ENCODE data around the gene SGSM1.

The SGSM1 gene

DNA sequence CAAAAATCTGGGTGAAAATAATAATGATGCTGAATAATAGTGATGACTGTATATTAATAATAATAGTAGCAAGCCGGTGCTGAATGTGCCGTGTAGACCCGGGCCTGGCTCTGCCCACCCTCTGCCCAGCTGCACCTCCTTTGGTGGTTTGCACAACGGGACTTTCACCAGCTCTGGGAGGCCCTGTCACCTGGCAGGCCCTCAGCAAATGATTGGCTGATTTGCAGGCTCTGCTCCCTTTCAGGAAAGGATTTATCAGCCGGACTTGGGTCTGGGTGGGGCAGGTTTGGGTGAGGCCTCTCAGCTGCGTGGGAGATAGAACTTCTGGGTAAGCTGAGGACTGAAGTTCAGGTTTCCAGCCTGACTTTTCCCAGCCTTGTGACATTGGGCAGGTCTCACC, 167.9 kb downstream of the SGSM1 start:
- ChIA-PET CTCF (interaction anchor here (0.6 to 1.0 kb wide), 2 partner anchors 77 to 204 kb away, joined by 3 to 4 read pairs; no protein-coding TSS in a partner anchor), POLR2A (no interaction called here)
- no peak overlapping the region for H3K4me3 ChIP-seq (ENCODE audit: low read depth, low read length)
- no peaks in the 10 kb centered on the region for H3K9me3 ChIP-seq (ENCODE audit: control insufficient read depth, insufficient read depth, low read depth, low read length)
- no peaks in the 10 kb centered on the region for H3K36me3 ChIP-seq (ENCODE audit: control insufficient read depth in 2 of 2, insufficient read depth in 1 of 2, low read length in 2 of 2)
- no peak overlapping the region for H3K27ac ChIP-seq (ENCODE audit: extremely low read depth, low read depth, low read length)
- no peaks in the 10 kb centered on the region for H3K4me1 ChIP-seq (ENCODE audit: control insufficient read depth, insufficient read depth, low read length)
- TF ChIP-seq YY2 (tag by site-specific recombination; IDR thresholded peaks at IDR 0.05) (no peak), KLF9 (tag by site-specific recombination; IDR thresholded peaks at IDR 0.05; ENCODE audit: low read depth) (no peak), KLF10 (tag by site-specific recombination; IDR thresholded peaks at IDR 0.05) (no peak), ZNF433 (tag by site-specific recombination; IDR thresholded peaks at IDR 0.05; ENCODE audit: low read depth) (no peak), ZFP37 (tag by site-specific recombination; IDR thresholded peaks at IDR 0.05) (no peak), ZBTB1 (tag by site-specific recombination; IDR thresholded peaks at IDR 0.05) (no peak), MEIS1 (CRISPR knock-in tag; IDR thresholded peaks at IDR 0.05; ENCODE audit: borderline replicate concordance) (no peak), ZNF146 (tag by site-specific recombination; IDR thresholded peaks at IDR 0.05) (no peak), ZNF133 (tag by site-specific recombination; IDR thresholded peaks at IDR 0.05) (no peak), ZNF530 (tag by site-specific recombination; IDR thresholded peaks at IDR 0.05; ENCODE audit: low read depth) (no peak), ZNF791 (tag by site-specific recombination; IDR thresholded peaks at IDR 0.05) (no peak), ZNF350 (tag by site-specific recombination; IDR thresholded peaks at IDR 0.05) (no peak), ZNF555 (tag by site-specific recombination; conservative IDR thresholded peaks at IDR 0.05) (no peak), ZNF174 (tag by site-specific recombination; IDR thresholded peaks at IDR 0.05) (no peak)
- TF ChIP-seq, protein P1, sequence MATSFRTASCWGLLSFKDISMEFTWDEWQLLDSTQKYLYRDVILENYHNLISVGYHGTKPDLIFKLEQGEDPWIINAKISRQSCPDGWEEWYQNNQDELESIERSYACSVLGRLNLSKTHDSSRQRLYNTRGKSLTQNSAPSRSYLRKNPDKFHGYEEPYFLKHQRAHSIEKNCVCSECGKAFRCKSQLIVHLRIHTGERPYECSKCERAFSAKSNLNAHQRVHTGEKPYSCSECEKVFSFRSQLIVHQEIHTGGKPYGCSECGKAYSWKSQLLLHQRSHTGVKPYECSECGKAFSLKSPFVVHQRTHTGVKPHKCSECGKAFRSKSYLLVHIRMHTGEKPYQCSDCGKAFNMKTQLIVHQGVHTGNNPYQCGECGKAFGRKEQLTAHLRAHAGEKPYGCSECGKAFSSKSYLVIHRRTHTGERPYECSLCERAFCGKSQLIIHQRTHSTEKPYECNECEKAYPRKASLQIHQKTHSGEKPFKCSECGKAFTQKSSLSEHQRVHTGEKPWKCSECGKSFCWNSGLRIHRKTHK (tag by site-specific recombination; IDR thresholded peaks at IDR 0.05): no peak
- TF ChIP-seq, protein P2, sequence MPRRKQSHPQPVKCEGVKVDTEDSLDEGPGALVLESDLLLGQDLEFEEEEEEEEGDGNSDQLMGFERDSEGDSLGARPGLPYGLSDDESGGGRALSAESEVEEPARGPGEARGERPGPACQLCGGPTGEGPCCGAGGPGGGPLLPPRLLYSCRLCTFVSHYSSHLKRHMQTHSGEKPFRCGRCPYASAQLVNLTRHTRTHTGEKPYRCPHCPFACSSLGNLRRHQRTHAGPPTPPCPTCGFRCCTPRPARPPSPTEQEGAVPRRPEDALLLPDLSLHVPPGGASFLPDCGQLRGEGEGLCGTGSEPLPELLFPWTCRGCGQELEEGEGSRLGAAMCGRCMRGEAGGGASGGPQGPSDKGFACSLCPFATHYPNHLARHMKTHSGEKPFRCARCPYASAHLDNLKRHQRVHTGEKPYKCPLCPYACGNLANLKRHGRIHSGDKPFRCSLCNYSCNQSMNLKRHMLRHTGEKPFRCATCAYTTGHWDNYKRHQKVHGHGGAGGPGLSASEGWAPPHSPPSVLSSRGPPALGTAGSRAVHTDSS (tag by site-specific recombination; IDR thresholded peaks at IDR 0.05): no peak
- TF ChIP-seq, protein P3, sequence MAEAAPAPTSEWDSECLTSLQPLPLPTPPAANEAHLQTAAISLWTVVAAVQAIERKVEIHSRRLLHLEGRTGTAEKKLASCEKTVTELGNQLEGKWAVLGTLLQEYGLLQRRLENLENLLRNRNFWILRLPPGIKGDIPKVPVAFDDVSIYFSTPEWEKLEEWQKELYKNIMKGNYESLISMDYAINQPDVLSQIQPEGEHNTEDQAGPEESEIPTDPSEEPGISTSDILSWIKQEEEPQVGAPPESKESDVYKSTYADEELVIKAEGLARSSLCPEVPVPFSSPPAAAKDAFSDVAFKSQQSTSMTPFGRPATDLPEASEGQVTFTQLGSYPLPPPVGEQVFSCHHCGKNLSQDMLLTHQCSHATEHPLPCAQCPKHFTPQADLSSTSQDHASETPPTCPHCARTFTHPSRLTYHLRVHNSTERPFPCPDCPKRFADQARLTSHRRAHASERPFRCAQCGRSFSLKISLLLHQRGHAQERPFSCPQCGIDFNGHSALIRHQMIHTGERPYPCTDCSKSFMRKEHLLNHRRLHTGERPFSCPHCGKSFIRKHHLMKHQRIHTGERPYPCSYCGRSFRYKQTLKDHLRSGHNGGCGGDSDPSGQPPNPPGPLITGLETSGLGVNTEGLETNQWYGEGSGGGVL (tag by site-specific recombination; IDR thresholded peaks at IDR 0.05): no peak
- TF ChIP-seq, protein P4, sequence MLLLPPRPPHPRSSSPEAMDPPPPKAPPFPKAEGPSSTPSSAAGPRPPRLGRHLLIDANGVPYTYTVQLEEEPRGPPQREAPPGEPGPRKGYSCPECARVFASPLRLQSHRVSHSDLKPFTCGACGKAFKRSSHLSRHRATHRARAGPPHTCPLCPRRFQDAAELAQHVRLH (tag by site-specific recombination; IDR thresholded peaks at IDR 0.05): no peak
- TF ChIP-seq, protein P5, sequence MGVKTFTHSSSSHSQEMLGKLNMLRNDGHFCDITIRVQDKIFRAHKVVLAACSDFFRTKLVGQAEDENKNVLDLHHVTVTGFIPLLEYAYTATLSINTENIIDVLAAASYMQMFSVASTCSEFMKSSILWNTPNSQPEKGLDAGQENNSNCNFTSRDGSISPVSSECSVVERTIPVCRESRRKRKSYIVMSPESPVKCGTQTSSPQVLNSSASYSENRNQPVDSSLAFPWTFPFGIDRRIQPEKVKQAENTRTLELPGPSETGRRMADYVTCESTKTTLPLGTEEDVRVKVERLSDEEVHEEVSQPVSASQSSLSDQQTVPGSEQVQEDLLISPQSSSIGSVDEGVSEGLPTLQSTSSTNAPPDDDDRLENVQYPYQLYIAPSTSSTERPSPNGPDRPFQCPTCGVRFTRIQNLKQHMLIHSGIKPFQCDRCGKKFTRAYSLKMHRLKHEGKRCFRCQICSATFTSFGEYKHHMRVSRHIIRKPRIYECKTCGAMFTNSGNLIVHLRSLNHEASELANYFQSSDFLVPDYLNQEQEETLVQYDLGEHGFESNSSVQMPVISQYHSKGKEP (tag by site-specific recombination; IDR thresholded peaks at IDR 0.05): no peak
- TF ChIP-seq, protein P6, sequence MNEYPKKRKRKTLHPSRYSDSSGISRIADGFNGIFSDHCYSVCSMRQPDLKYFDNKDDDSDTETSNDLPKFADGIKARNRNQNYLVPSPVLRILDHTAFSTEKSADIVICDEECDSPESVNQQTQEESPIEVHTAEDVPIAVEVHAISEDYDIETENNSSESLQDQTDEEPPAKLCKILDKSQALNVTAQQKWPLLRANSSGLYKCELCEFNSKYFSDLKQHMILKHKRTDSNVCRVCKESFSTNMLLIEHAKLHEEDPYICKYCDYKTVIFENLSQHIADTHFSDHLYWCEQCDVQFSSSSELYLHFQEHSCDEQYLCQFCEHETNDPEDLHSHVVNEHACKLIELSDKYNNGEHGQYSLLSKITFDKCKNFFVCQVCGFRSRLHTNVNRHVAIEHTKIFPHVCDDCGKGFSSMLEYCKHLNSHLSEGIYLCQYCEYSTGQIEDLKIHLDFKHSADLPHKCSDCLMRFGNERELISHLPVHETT (tag by site-specific recombination; IDR thresholded peaks at IDR 0.05): no peak
